H1 (cell line): Measurements from ENCODE around the gene ARAP3. TPM values are rescaled to one million over a fixed set of nuclear protein-coding genes. Genes with fewer than 3 reads are reported as not detected.

Source experiments
- CTBP2 ChIP-seq: IDR thresholded peaks from 2 replicates; pipeline ENCODE4 v1.7.0; 2011; ENCODE audit warnings: borderline replicate concordance, mild to moderate bottlenecking, moderate library complexity, mixed read lengths, low read length; ENCODE audit not compliant: insufficient read depth, insufficient read length
- EP300 ChIP-seq, 2 experiments: IDR thresholded peaks; 1 replicate in 1 of 2; 2 replicates in 1 of 2; pipeline ENCODE4 v1.6.1; 2011 to 2012; ENCODE audit warnings: low read depth in 2 of 2, low read length in 2 of 2, mild to moderate bottlenecking in 2 of 2, borderline replicate concordance in 1 of 2, inconsistent platforms in 1 of 2, moderate library complexity in 1 of 2
- EZH2 ChIP-seq: fragments of 200-600 bp; sonication (generic); IDR thresholded peaks from 2 replicates; pipeline ENCODE4 v1.7.1; 2012; ENCODE audit warnings: low read depth, mild to moderate bottlenecking, moderate library complexity, low read length, inconsistent platforms; ENCODE audit not compliant: severe bottlenecking
- KDM4A ChIP-seq: IDR thresholded peaks from one replicate; pipeline ENCODE4 v1.7.1; 2012; ENCODE audit warnings: low read depth, mild to moderate bottlenecking, moderate library complexity, low read length, inconsistent platforms; ENCODE audit not compliant: severe bottlenecking
- RXRA ChIP-seq: IDR thresholded peaks from 2 replicates; pipeline ENCODE4 v1.6.1; 2011; ENCODE audit warnings: low read depth, mild to moderate bottlenecking, low read length, moderate library complexity; ENCODE audit not compliant: insufficient read depth
- SP2 ChIP-seq: IDR thresholded peaks from 2 replicates; pipeline ENCODE4 v1.6.1; 2012; ENCODE audit warnings: mild to moderate bottlenecking, low read length, inconsistent platforms
- TAF7 ChIP-seq: optimal IDR thresholded peaks from 2 replicates; pipeline ENCODE3; 2011; ENCODE audit warnings: low read depth, mild to moderate bottlenecking, inconsistent platforms, low read length, moderate library complexity, borderline replicate concordance
- polyA plus RNA-seq, 7 experiments: library from polyadenylated mRNA; depleted of rRNA in 3 of 7; stranded (reverse) in 5 of 7; unstranded in 2 of 7; fragments of >200 nt in 5 of 7; fragments of 200-250 nt in 2 of 7; gene quantifications; 1 replicate in 5 of 7; 2 replicates in 1 of 7; 4 replicates in 1 of 7; pipeline versions ENCODE4 v1.2.1 to v1.2.3, GENCODE V29; 2011 to 2013; ENCODE audit warnings: missing spikeins in 2 of 7, mixed read lengths in 2 of 7
- total RNA-seq: library from RNA; stranded (reverse); fragmentation: NEBNext Ultra II Directional; extraction: Animal tissue kit (Norgen Biotek cat#: 25700); gene quantifications from 2 replicates; pipeline ENCODE4 v1.2.1, GENCODE V29; 2021

The ARAP3 gene
- total and polyA plus RNA-seq, 2 of the 8 experiments (the other 6 are each of a cell fraction or from before 2014, with no cell fraction given): 14.4 to 48.6 TPM

DNA sequence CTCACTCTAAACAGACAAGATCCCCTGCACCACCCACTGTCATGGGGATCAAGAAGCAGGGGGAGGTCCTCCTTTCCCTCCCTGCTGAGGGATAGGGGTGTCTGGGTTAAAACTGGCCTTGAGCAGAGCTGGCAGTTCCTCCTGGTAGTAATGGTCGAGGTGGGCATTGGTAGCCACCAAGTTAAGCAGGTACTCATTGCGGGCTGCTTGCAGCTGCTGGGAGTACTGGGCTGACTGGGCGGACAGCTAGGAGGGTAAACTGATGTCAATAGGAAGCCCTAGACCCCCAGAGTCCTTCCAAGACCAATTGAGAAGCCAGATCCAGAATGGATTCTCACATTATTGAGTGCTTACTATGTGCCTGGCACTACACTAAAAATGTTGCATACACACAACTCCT, 34.2 kb downstream of the ARAP3 start (continued):
- TF ChIP-seq EZH2 (no peak), RXRA (no peak), EP300 (IDR thresholded peaks at IDR 0.05; ENCODE audit: borderline replicate concordance in 1 of 2, low read depth in 2 of 2, low read length in 2 of 2) (no peak), SP2 (no peak), KDM4A (no peak), CTBP2 (no peak), TAF7 (no peak)
